C4-2B (cell line): ENCODE data around the gene ITSN1.

Experiments
- H3K27ac ChIP-seq: fragments of 450-650 bp; 2 replicates; pipeline ENCODE4 v1.5.1; 2017
- ZFX ChIP-seq: fragments of 450-650 bp; IDR thresholded peaks from 2 replicates; pipeline ENCODE4 v1.6.1; 2017
- TF ChIP-seq, protein P1 (sequence below): fragments of 450-650 bp; conservative IDR thresholded peaks from 2 replicates; pipeline ENCODE4 v1.5.1; 2017; ENCODE audit warnings: mild to moderate bottlenecking

ITSN1 gene

DNA sequence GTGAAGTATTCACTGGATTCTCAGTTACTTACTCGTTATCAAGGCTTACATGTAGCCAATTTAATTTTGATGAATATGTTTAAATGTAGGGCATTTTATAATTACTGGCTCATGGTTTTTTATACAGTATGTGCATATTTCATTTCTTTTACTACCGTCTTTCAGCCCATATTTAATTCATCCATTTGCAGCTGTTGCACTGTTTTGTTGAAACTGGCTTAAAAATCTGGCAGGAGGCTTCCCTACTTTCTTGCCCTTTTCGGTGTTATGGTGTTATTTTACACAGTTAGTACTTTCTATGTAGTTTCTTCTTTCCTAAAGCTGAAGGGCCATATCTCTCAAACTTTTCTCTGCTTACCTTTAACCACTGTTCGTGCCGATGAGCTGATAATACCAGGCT lies 54.2 kb downstream of the ITSN1 start:
- H3K27ac ChIP-seq, result no peak overlapping the region
- TF ChIP-seq ZFX, result no peak
- TF ChIP-seq, protein P1, sequence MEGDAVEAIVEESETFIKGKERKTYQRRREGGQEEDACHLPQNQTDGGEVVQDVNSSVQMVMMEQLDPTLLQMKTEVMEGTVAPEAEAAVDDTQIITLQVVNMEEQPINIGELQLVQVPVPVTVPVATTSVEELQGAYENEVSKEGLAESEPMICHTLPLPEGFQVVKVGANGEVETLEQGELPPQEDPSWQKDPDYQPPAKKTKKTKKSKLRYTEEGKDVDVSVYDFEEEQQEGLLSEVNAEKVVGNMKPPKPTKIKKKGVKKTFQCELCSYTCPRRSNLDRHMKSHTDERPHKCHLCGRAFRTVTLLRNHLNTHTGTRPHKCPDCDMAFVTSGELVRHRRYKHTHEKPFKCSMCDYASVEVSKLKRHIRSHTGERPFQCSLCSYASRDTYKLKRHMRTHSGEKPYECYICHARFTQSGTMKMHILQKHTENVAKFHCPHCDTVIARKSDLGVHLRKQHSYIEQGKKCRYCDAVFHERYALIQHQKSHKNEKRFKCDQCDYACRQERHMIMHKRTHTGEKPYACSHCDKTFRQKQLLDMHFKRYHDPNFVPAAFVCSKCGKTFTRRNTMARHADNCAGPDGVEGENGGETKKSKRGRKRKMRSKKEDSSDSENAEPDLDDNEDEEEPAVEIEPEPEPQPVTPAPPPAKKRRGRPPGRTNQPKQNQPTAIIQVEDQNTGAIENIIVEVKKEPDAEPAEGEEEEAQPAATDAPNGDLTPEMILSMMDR, result no peak

DNA sequence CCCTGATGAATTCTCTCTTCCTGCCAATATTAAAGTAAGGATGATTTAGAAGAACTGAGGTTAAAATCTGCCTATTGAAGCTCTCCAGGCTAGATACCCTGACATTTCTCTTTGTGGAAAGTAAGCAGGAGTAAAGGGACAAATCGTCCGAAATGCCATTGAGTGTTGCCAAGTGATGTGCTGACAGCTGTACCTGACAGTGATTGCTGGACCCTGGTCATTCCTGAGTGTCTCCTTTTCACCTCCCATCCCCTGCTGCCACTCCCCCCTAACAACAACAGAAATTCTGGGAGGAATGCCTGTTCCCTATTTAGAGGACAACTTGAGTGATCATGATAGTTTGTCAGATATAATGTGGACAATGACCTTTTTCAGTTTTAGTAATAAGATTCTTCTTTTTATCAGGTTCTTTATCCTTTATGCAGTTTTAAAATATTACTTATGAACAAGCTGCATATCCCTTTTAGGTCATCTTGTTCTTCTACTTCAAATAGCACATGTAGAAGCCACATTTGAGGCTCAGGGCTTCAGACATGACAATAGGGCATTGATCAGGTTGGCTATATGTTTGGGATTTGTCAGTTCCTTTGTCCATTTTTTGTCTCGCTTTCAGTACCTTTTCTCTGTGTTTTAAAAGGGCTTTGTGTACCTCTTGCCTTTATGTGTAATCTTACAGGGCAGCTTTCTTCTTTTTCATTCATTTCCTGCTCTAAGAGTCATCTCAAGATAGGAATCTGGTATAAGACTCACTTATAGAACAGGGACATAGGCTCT lies 56.0 kb downstream of the ITSN1 start:
- TF ChIP-seq ZFX, result no peak
- TF ChIP-seq, protein P1, result no peak

DNA sequence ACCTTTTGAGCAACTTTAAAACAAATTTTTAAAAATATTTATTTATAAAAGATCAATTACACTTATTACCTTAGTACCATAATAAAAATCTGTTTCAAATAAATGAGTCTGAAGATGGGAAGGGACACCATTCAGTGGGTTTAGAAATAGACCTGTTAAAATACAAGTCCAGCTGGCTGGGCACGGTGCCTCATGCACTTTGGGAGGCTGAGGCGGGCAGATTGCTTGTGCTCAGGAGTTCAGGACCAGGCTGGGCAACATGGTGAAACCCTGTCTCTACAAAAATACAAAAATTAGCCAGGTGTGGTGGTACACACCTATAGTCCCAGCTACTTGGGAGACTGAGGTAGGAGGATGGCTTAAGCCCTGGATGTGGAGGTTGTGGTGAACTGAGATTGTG lies 57.0 kb downstream of the ITSN1 start:
- TF ChIP-seq, protein P1, result no peak
- no peak for TF ChIP-seq ZFX
- no peak overlapping the region for H3K27ac ChIP-seq

More for the DNA sequence above, 56.0 kb downstream of the ITSN1 start:
- H3K27ac ChIP-seq, result no peak overlapping the region

DNA sequence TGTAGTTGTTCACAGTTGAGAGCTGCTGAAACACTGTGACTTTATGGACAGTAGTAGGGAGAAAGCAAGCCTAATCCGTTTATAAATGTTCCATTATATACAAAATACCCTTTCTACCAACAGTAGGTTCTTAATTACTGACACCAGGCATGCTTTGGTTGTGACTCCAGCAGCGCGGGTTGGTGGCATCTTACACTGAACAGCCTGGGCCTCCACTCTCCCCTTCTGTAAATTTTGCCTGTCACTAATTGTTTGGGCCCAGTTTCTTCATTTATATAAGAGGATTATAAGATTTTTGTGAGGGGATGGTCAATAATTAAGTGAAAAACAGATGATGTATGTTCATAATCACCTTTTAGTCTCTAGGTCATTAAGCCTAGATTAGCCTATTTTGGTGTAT lies 58.2 kb downstream of the ITSN1 start:
- no peak overlapping the region for H3K27ac ChIP-seq
- TF ChIP-seq ZFX, result no peak
- TF ChIP-seq, protein P1, result no peak

DNA sequence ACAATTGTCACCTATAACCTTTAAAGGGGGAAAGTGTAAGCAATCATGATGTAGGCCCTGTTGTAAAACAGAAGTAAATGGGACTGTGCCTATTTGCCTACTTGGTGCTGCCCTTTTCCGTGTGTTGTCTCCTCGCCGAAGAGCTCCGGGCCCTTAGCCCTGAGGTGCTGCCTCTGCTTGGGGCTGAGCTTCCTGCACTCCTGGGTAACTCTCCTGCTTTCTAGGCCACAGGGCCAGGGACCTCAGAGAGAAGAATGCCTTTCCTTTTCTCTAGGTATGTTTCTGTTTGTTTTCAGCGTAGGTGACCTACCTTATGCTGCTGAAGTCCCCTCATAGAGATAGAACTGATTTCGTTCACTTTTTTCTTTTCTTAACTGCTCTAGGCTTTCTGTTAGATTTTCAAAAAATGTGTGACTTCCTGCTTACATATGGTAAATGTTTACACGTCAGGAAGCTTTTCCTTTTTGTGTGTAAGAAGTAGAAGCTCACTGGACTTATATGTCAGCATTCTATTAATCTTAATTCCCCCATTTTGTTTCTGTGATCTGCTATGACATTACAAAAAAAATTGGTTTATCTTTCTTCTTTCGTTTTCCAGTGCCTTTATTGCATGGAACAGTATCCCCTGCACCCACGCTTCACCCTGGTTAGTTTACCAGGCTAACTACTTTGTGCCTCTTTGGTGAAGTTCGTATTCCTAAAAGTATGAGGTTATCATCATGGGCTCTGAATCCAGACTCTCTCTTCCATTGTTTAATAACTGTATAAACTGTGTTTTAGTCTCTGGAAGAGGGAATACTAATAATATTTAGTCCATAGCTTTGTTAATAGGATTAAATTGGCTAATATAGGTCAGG lies 61.7 kb downstream of the ITSN1 start:
- H3K27ac ChIP-seq, result peak overlapping the region; percentile 39; the same call in 1 of the 2 replicates

DNA sequence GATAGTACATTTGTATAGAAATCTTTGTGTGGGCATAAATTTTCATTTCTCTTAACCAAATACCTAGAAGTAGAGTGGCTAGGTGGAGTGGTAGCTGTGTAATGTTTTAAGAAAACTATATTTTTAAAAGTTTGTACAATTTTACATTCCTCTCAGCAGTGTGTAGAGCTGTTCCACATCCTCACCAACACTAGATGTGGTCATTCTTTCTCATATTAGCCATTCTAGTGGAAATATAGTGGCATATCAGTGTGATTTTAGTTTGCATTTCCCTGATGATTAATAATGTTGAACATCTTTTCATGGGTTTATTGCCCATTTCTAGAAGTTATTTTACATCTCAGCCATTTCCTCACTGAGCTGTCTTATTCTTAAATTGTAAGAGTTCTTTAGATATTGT lies 65.5 kb downstream of the ITSN1 start:
- TF ChIP-seq, protein P1, result no peak
- TF ChIP-seq ZFX, result no peak
- no peak overlapping the region for H3K27ac ChIP-seq

More for the DNA sequence above, 61.7 kb downstream of the ITSN1 start:
- no peak for TF ChIP-seq ZFX
- TF ChIP-seq, protein P1, result no peak

DNA sequence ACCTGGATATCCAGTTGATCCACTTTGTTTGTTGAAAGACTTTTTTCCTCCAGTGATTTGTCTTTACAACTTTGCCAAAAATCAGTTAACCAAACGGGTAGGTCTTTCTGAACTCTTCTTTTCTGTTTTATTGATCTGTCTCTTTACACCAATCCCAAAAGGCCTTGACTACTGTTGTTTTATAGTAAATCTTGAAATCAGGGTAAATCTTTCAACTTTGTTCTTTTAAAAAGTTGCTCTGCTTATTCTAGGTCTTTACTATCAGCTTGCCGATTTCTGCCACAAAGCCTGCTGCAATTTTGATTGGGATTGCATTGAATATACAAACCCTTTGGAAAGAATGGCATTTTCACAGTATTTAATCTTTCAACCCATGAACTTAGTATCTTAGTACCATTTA lies 66.6 kb downstream of the ITSN1 start:
- H3K27ac ChIP-seq, result no peak overlapping the region
- TF ChIP-seq ZFX, result no peak
- TF ChIP-seq, protein P1, result no peak
